Tibial nerve (tissue), 4 donors: ENCODE results near the gene ANKRD44. TPM values are rescaled to one million over a fixed set of nuclear protein-coding genes. Genes with fewer than 3 reads are reported as not detected.

Source experiments
- DNase-seq, 2 donors: peaks; one replicate each; pipeline ENCODE4 v3.0.0-alpha.2; 2019; ENCODE audit warnings: low spot score in 2 of 2
- H3K27ac ChIP-seq, 4 donors: fragments of 200-600 bp; sonication (generic) in 3 of 4; one replicate each; pipeline ENCODE4 v1.5.1; 2017 to 2019; ENCODE audit warnings: mild to moderate bottlenecking in 1 of 4
- H3K27me3 ChIP-seq, 2 donors: fragments of 200-600 bp; sonication (generic) in 1 of 2; one replicate each; pipeline versions ENCODE4 v1.5.1 to v1.6.0; 2017 to 2019
- H3K36me3 ChIP-seq, 3 donors: fragments of 200-600 bp; sonication (generic); one replicate each; pipeline ENCODE4 v1.5.1; 2018 to 2019
- H3K4me1 ChIP-seq, 4 donors: fragments of 200-600 bp; sonication (generic) in 3 of 4; one replicate each; pipeline ENCODE4 v1.5.1; 2017 to 2019
- H3K4me3 ChIP-seq, 4 donors: fragments of 200-600 bp; sonication (generic) in 3 of 4; one replicate each; pipeline ENCODE4 v1.5.1; 2017 to 2019; ENCODE audit warnings: mild to moderate bottlenecking in 1 of 4, moderate library complexity in 1 of 4
- H3K9me3 ChIP-seq, 4 donors: fragments of 200-600 bp; sonication (generic) in 3 of 4; one replicate each; pipeline ENCODE4 v1.5.1; 2017 to 2019
- EP300 ChIP-seq, 2 donors: sonication (generic); formaldehyde crosslinking; IDR thresholded peaks; one replicate each; pipeline ENCODE4 v1.6.1; 2017; ENCODE audit warnings: antibody characterized with exemption in 2 of 2, mild to moderate bottlenecking in 1 of 2
- POLR2A ChIP-seq, 2 donors: fragments of 450-650 bp; IDR thresholded peaks; one replicate each; pipeline ENCODE4 v1.6.1; 2017; ENCODE audit warnings: antibody characterized with exemption in 2 of 2, mild to moderate bottlenecking in 2 of 2, moderate library complexity in 2 of 2
- WGBS, 2 donors: methylation state at CpG; one replicate each; pipeline ENCODE4 v1.1.5; 2018; 5-methylcytosine and 5-hydroxymethylcytosine counted together
- total RNA-seq, 4 donors: library from RNA; depleted of rRNA; stranded (reverse); fragments of >200 nt; gene quantifications; one replicate each; pipeline ENCODE4 v1.1.0, GENCODE V29; 2016
- TF ChIP-seq, protein P1 (sequence below), 5 experiments: fragments of 200-600 bp in 3 of 5; fragments of 450-650 bp in 2 of 5; sonication (generic) in 3 of 5; IDR thresholded peaks; one replicate each; pipeline ENCODE4 v1.5.1; 2016 to 2019; ENCODE audit warnings: antibody characterized with exemption in 5 of 5, mild to moderate bottlenecking in 3 of 5, moderate library complexity in 2 of 5

Gene ANKRD44
- 10 to 100 TPM; 28.5 to 48.9 (median 41.5) TPM for total RNA-seq

DNA sequence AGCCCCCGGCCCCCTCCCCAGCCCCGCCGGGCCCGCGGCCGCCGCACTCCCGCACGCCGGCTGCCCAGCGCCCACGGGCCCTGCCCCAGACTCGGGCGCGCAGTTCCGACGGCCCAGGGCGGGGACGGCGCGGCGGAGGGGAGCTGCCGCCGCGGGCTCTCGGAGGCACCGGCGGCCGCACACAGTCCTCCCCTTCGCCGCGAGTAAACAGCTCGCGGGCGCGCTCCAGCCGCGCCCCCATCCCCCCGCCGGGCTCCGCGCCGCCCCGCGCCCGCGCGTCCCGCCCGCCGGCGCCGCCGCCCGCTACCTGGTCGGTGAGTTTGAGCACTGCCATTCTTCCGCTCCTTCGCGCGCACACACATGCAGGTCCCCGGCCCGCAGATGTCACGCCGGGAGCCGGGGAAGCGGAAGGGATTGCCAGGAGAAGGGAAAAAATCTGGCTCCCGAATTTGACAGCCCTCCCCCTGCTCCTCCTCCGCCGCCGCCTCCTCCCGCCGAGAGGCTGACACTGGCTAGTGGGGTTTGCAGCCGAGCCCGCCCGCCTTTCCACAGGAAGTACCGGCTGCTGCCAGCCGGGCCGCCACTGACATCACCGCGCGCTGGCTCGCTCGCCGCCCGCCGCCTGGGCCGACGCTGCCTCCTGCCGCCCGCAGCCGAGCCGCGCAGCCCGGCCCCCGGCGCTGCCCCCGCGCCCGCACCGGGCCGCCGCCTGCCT lies at the start of gene ANKRD44:
TSS of gene ANKRD44 (minus strand) at position 510 of the 715 bp plus-strand sequence. CDS start at position 334, 176 bp downstream.
- peak within 1 kb of the TSS; percentile 41 to 85 (median 66) for H3K4me3 ChIP-seq
- no peaks in the 10 kb centered on the region for H3K9me3 ChIP-seq
- peak; percentile 82 for DNase-seq
- H3K27me3 ChIP-seq = no peaks in the 10 kb centered on the region
- peak within 1 kb of the TSS; percentile 70 to 89 (median 85) for H3K27ac ChIP-seq
- H3K36me3 ChIP-seq = no peaks in the 10 kb centered on the region
- peaks cover 0 to 50% (median 33%) of the 10 kb centered on the region in 4 donors for H3K4me1 ChIP-seq
- 0% methylated on average over 20 to 35 of the region's 102 CpGs for WGBS, 2 donors
- TF ChIP-seq POLR2A (IDR thresholded peaks at IDR 0.05) (peak; percentile 40 to 81), EP300 (IDR thresholded peaks at IDR 0.05) (peak in 1 of 2 donors; percentile 80)
- TF ChIP-seq, protein P1, sequence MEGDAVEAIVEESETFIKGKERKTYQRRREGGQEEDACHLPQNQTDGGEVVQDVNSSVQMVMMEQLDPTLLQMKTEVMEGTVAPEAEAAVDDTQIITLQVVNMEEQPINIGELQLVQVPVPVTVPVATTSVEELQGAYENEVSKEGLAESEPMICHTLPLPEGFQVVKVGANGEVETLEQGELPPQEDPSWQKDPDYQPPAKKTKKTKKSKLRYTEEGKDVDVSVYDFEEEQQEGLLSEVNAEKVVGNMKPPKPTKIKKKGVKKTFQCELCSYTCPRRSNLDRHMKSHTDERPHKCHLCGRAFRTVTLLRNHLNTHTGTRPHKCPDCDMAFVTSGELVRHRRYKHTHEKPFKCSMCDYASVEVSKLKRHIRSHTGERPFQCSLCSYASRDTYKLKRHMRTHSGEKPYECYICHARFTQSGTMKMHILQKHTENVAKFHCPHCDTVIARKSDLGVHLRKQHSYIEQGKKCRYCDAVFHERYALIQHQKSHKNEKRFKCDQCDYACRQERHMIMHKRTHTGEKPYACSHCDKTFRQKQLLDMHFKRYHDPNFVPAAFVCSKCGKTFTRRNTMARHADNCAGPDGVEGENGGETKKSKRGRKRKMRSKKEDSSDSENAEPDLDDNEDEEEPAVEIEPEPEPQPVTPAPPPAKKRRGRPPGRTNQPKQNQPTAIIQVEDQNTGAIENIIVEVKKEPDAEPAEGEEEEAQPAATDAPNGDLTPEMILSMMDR (IDR thresholded peaks at IDR 0.05) = peak; percentile 42 to 94 (median 72)

DNA sequence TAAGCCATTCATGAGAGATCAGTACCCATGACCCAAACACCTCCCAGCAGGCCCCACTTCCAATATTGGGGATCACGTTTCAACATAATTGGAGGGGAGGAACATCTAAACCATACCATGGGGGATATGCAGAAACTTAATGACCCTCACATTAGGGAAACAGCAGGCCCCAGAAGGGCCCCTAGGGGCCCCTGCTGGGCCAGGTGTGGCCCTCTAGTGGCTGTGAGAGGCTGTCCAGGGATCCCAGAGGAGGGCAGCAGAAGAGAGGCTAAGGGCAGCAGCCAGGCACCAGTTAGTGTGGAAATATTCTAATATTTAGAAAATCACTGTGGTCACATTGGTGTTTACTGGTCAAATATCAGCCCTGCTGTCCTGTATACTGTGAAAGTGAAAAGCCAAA lies 49.3 kb upstream of the ANKRD44 start:
- no peaks in the 10 kb centered on the region for H3K4me1 ChIP-seq
- H3K27ac ChIP-seq = no peak overlapping the region
- H3K4me3 ChIP-seq = no peak overlapping the region
- no peak for TF ChIP-seq POLR2A (IDR thresholded peaks at IDR 0.05)
- no peaks in the 10 kb centered on the region for H3K9me3 ChIP-seq
- 93 to 94% methylated on average over 1 of the region's 1 CpG for WGBS, 2 donors
- DNase-seq = no peak
- H3K27me3 ChIP-seq = no peaks in the 10 kb centered on the region
- no peaks in the 10 kb centered on the region for H3K36me3 ChIP-seq

DNA sequence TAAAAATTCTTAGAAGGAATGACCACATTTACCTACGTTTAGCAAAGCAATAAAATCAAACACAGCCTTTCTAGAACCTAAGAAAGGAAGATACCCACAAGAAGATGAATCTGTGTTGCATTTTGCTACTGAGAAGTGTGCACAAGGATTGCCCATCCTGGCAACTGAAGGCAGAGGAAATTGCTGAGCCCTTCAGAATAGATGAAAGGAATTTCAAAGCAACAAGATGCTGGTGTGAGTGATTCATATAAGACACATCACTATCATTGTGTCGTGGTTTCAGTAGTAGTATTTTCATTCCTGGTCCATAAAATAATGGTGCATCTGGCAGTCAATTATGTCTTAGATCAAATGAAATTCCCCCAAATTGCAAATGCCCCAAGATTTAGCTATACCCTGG lies 48.4 kb upstream of the ANKRD44 start:
- WGBS, 2 donors = 52 to 55% methylated on average over 2 of the region's 2 CpGs
- no peaks in the 10 kb centered on the region for H3K27me3 ChIP-seq
- no peak for DNase-seq
- no peak overlapping the region for H3K4me3 ChIP-seq
- H3K27ac ChIP-seq = no peak overlapping the region
- no peaks in the 10 kb centered on the region for H3K9me3 ChIP-seq
- H3K4me1 ChIP-seq = no peaks in the 10 kb centered on the region
- no peaks in the 10 kb centered on the region for H3K36me3 ChIP-seq
- TF ChIP-seq, protein P1 (IDR thresholded peaks at IDR 0.05) = no peak
- TF ChIP-seq POLR2A (IDR thresholded peaks at IDR 0.05) (no peak), EP300 (IDR thresholded peaks at IDR 0.05) (no peak)

DNA sequence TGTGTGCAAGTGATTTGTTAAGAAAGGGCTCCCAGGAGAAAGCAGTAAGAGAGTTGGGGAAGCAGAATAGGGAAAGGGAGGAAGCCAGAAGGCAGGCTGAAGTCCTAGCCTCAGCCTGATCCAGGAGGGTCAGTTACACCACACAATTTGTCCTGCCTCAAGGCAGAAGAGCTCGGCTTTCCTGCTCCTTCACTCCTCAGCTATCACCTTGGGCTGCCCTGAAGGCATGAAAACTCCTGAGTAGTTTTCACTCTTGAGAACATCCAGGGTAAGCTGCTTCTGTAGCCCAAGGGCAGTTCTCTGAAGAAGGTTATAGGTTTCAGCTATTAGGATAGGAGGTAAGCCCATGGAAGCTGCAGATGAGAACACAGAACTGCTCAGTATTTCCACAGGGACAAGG lies 47.4 kb upstream of the ANKRD44 start:
- Histone ChIP-seq H3K4me3 (no peak overlapping the region), H3K27ac (no peak overlapping the region), H3K4me1 (no peaks in the 10 kb centered on the region), H3K9me3 (no peaks in the 10 kb centered on the region), H3K27me3 (no peaks in the 10 kb centered on the region), H3K36me3 (no peaks in the 10 kb centered on the region)
- 74 to 82% methylated on average over 1 of the region's 1 CpG for WGBS, 2 donors
- TF ChIP-seq, protein P1 (IDR thresholded peaks at IDR 0.05) = no peak
- no peak for TF ChIP-seq POLR2A (IDR thresholded peaks at IDR 0.05)
- TF ChIP-seq EP300 (IDR thresholded peaks at IDR 0.05) = no peak
- no peak for DNase-seq

DNA sequence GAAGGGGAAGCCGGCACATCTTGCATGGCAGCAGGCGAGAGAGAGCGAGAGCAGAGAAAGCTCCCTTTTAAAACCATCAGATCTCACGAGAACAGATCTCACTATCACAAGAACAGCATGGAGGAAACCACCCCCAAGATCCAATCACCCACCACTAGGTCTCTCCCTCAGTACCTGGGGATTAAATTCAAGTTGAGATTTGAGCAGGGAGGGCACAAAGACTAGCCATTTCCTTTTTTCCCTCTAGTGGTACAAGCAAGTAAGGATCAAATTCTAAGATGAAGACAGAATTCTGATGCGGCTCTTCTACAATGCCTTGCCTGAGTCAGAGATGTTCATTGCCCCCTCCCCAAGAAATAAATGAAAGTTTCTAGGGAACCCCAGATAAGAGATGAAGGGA lies 45.6 kb upstream of the ANKRD44 start:
- Histone ChIP-seq H3K27me3 (no peaks in the 10 kb centered on the region), H3K9me3 (no peaks in the 10 kb centered on the region), H3K4me3 (no peak overlapping the region), H3K27ac (no peak overlapping the region), H3K36me3 (no peaks in the 10 kb centered on the region), H3K4me1 (no peaks in the 10 kb centered on the region)
- no peak for DNase-seq
- TF ChIP-seq EP300 (IDR thresholded peaks at IDR 0.05) (no peak), POLR2A (IDR thresholded peaks at IDR 0.05) (no peak)
- TF ChIP-seq, protein P1 (IDR thresholded peaks at IDR 0.05) = peak in 1 of 5 experiments; percentile 22
- 81 to 84% methylated on average over 5 of the region's 5 CpGs for WGBS, 2 donors
